WTC11 (cell line): Measurements from ENCODE around the gene OXNAD1. TPM values are rescaled to one million over a fixed set of nuclear protein-coding genes. Genes with fewer than 3 reads are reported as not detected.

Source experiments
- ATAC-seq: fragments of 200-7000 bp; cut with Tn5 transposase; 2 replicates; pipeline ENCODE4 v1.10.0; 2021; ENCODE audit warnings: mild to moderate bottlenecking, moderate library complexity
- CTCF ChIA-PET: fragments of 300-600 bp; sonication (Branson Sonifier 250); formaldehyde crosslinking; loops from one replicate; lab custom pipeline; 2021; ENCODE audit warnings: antibody characterized with exemption; lab: Charles Lee
- POLR2A ChIA-PET: fragments of 350-600 bp; sonication (Branson Sonifier 250); formaldehyde crosslinking; loops from one replicate; lab custom pipeline; 2021; ENCODE audit warnings: antibody characterized with exemption; lab: Charles Lee
- DNase-seq: peaks from one replicate; pipeline ENCODE4 v3.0.0; 2021; ENCODE audit warnings: low spot score
- H3K27ac Mint-ChIP-seq: 2 replicates; pipeline ENCODE4 v1.8.0; 2021; ENCODE audit warnings: mixed read lengths
- H3K27me3 Mint-ChIP-seq: 2 replicates; pipeline ENCODE4 v1.8.0; 2021; ENCODE audit warnings: low read depth, mild to moderate bottlenecking, moderate library complexity, mixed read lengths
- H3K36me3 Mint-ChIP-seq: 2 replicates; pipeline ENCODE4 v1.8.0; 2021; ENCODE audit warnings: mixed read lengths
- H3K4me1 Mint-ChIP-seq: 2 replicates; pipeline ENCODE4 v1.8.0; 2022; ENCODE audit warnings: mixed read lengths
- H3K4me3 Mint-ChIP-seq: 2 replicates; pipeline ENCODE4 v1.8.0; 2021; ENCODE audit warnings: mild to moderate bottlenecking, moderate library complexity, mixed read lengths
- H3K9me3 Mint-ChIP-seq: 2 replicates; pipeline ENCODE4 v1.8.0; 2021; ENCODE audit warnings: mixed read lengths
- CTCF ChIP-seq: fragments of 200-600 bp; IDR thresholded peaks from 2 replicates; pipeline ENCODE4 v1.8.0; 2022; ENCODE audit warnings: antibody characterized with exemption
- ESRRA ChIP-seq: sonication (generic); formaldehyde crosslinking; IDR thresholded peaks from 2 replicates; pipeline ENCODE4 v1.8.1; 2022; ENCODE audit warnings: mild to moderate bottlenecking, missing genetic modification reagents, borderline replicate concordance
- IRF2 ChIP-seq: sonication (generic); formaldehyde crosslinking; IDR thresholded peaks from 2 replicates; pipeline ENCODE4 v1.8.0; 2022; ENCODE audit warnings: low read depth, missing genetic modification reagents, borderline replicate concordance
- PRDM15 ChIP-seq: sonication (generic); formaldehyde crosslinking; IDR thresholded peaks from 2 replicates; pipeline ENCODE4 v1.8.0; 2022; ENCODE audit warnings: missing genetic modification reagents
- RELA ChIP-seq: sonication (generic); formaldehyde crosslinking; IDR thresholded peaks from 2 replicates; pipeline ENCODE4 v1.8.1; 2022; ENCODE audit warnings: missing genetic modification reagents, mild to moderate bottlenecking, borderline replicate concordance
- TEAD1 ChIP-seq: sonication (generic); formaldehyde crosslinking; IDR thresholded peaks from 2 replicates; pipeline ENCODE4 v1.8.0; 2022; ENCODE audit warnings: mild to moderate bottlenecking, missing genetic modification reagents
- USF1 ChIP-seq: sonication (generic); formaldehyde crosslinking; IDR thresholded peaks from 2 replicates; pipeline ENCODE4 v1.8.0; 2022; ENCODE audit warnings: mild to moderate bottlenecking, missing genetic modification reagents
- ZNF121 ChIP-seq: sonication (generic); formaldehyde crosslinking; IDR thresholded peaks from 2 replicates; pipeline ENCODE4 v1.8.0; 2023; ENCODE audit warnings: missing genetic modification reagents
- total RNA-seq: library from RNA; stranded (reverse); gene quantifications from 3 replicates; pipeline ENCODE4 v1.2.3, GENCODE V29; 2021
- TF ChIP-seq, protein P1 (sequence below): sonication (generic); formaldehyde crosslinking; IDR thresholded peaks from 2 replicates; pipeline ENCODE4 v1.8.1; 2022; ENCODE audit warnings: missing genetic modification reagents, borderline replicate concordance
- TF ChIP-seq, protein P2 (sequence below): sonication (generic); formaldehyde crosslinking; IDR thresholded peaks from 2 replicates; pipeline ENCODE4 v1.8.1; 2023; ENCODE audit warnings: mild to moderate bottlenecking, missing genetic modification reagents, moderate library complexity

The OXNAD1 gene
- total RNA-seq, 1 experiment from 2014 or later: 21.7 TPM

DNA sequence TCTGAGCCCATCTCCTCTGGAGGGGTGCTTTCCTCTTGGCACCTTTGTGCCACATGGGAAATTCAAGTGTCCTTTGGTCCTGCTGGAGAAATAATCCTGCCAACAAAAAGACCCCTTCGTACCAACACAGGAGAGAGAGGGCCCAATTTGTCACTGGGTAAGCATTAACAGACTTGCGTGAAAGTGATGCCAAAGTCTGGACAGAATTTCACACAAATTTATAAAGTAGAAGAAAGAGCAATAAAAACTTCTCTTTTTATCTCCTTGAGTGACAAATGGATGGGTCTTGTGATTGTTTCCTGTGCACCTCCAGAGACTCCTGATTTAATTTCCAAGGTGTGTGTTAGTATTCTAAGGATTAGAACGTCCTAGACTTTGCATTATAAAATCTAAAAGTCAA, 15.1 kb upstream of the OXNAD1 start (continued):
- no peak for TF ChIP-seq PRDM15
- no peak for TF ChIP-seq USF1 (CRISPR knock-in tag)
- no peak for TF ChIP-seq ESRRA (CRISPR knock-in tag)
- TF ChIP-seq RELA (CRISPR knock-in tag): no peak
- no peak for TF ChIP-seq TEAD1 (CRISPR knock-in tag)
- no peak for TF ChIP-seq ZNF121
- TF ChIP-seq, all 79 proteins: peak for 0

GRCh38 chr3:16251316-16252085, 13.5 kb upstream of the OXNAD1 start:
- Mint-ChIP-seq H3K4me3 (no peak overlapping the region), H3K9me3 (no peaks in the 10 kb centered on the region), H3K4me1 (peaks cover 27% of the 10 kb centered on the region), H3K36me3 (no peaks in the 10 kb centered on the region), H3K27me3 (no peaks in the 10 kb centered on the region; the same call in 1 of the 2 replicates), H3K27ac (no peak overlapping the region; the same call in 1 of the 2 replicates)
- TF ChIP-seq ZNF121 (no peak), CTCF (no peak), IRF2 (no peak)
- TF ChIP-seq, protein P1, sequence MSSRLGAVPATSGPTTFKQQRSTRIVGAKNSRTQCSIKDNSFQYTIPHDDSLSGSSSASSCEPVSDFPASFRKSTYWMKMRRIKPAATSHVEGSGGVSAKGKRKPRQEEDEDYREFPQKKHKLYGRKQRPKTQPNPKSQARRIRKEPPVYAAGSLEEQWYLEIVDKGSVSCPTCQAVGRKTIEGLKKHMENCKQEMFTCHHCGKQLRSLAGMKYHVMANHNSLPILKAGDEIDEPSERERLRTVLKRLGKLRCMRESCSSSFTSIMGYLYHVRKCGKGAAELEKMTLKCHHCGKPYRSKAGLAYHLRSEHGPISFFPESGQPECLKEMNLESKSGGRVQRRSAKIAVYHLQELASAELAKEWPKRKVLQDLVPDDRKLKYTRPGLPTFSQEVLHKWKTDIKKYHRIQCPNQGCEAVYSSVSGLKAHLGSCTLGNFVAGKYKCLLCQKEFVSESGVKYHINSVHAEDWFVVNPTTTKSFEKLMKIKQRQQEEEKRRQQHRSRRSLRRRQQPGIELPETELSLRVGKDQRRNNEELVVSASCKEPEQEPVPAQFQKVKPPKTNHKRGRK (CRISPR knock-in tag): no peak
- POLR2A ChIA-PET: interaction anchor here (0.6 to 1.0 kb wide), 2 partner anchors 13 to 17 kb away, joined by 4 to 9 read pairs; partner anchors contain the start of genes DPH3 and OXNAD1
- ATAC-seq (peak; percentile 10; the same call in 1 of the 2 replicates), DNase-seq (no peak)
- CTCF ChIA-PET: interaction anchor here (0.6 kb wide), 1 partner anchor 16 kb away, joined by 3 read pairs; no protein-coding TSS in a partner anchor

GRCh38 chr3:16252243-16252978, 12.6 kb upstream of the OXNAD1 start:
- ChIA-PET CTCF (no interaction called here), POLR2A (interaction anchor here (0.6 kb wide), 2 partner anchors 16 to 267 kb away, joined by 4 to 9 read pairs; no protein-coding TSS in a partner anchor)
- DNase-seq (no peak), ATAC-seq (no peak)
- H3K4me1 Mint-ChIP-seq: peaks cover 35% of the 10 kb centered on the region
- no peaks in the 10 kb centered on the region for H3K36me3 Mint-ChIP-seq
- H3K27me3 Mint-ChIP-seq: no peaks in the 10 kb centered on the region; the same call in 1 of the 2 replicates
- H3K9me3 Mint-ChIP-seq: no peaks in the 10 kb centered on the region
- H3K27ac Mint-ChIP-seq: no peak overlapping the region
- TF ChIP-seq, protein P2, sequence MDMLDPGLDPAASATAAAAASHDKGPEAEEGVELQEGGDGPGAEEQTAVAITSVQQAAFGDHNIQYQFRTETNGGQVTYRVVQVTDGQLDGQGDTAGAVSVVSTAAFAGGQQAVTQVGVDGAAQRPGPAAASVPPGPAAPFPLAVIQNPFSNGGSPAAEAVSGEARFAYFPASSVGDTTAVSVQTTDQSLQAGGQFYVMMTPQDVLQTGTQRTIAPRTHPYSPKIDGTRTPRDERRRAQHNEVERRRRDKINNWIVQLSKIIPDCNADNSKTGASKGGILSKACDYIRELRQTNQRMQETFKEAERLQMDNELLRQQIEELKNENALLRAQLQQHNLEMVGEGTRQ (CRISPR knock-in tag): no peak
- no peak overlapping the region for H3K4me3 Mint-ChIP-seq
